CD4-positive, alpha-beta T cell treated with Interleukin-1 beta for 1 hour (primary cell): ENCODE results near the gene MATN4.

Source experiments
- DNase-seq, 2 donors: peaks; one replicate each; pipeline ENCODE4 v3.0.0-alpha.2; 2020 to 2022

The MATN4 gene

GRCh38 chr20:45313065-45313695, 5.1 kb upstream of the MATN4 start:
- no peak for DNase-seq

GRCh38 chr20:45312241-45312640, 4.1 kb upstream of the MATN4 start:
- DNase-seq: no peak

- peak; percentile 53 to 59 for DNase-seq
Observed at GRCh38 chr20:45311589-45312211, 3.6 kb upstream of the MATN4 start.

- no peak for DNase-seq
Observed at GRCh38 chr20:45309075-45309474, 976 bp upstream of the MATN4 start.

- DNase-seq: no peak
Observed at GRCh38 chr20:45307076-45307640, 941 bp downstream of the MATN4 start.

GRCh38 chr20:45306431-45306982, 1.6 kb downstream of the MATN4 start, which contains the start of gene RBPJL:
Gene RBPJL (plus strand): TSS chr20:45306840. CDS start chr20:45306923, 83 bp downstream.
- DNase-seq: peak; percentile 11 to 26

GRCh38 chr20:45305262-45305661, 2.8 kb downstream of the MATN4 start:
- DNase-seq: no peak

GRCh38 chr20:45304464-45304999, 3.6 kb downstream of the MATN4 start:
- no peak for DNase-seq

- no peak for DNase-seq
Observed at GRCh38 chr20:45303586-45304463, 4.3 kb downstream of the MATN4 start.

- DNase-seq: no peak
Observed at GRCh38 chr20:45301824-45302271, 6.3 kb downstream of the MATN4 start.

GRCh38 chr20:45300961-45301360, 7.1 kb downstream of the MATN4 start:
- DNase-seq: peak; percentile 3 to 14

- DNase-seq: no peak
Observed at GRCh38 chr20:45299786-45300185, 8.3 kb downstream of the MATN4 start.

GRCh38 chr20:45297786-45298497, 10.2 kb downstream of the MATN4 start:
- no peak for DNase-seq

GRCh38 chr20:45294659-45295058, 13.4 kb downstream of the MATN4 start:
- DNase-seq: no peak

GRCh38 chr20:45294003-45294368, 14.1 kb downstream of the MATN4 start:
- no peak for DNase-seq

- peak; percentile 71 to 77 for DNase-seq
Observed at GRCh38 chr20:45293041-45294002, 14.8 kb downstream of the MATN4 start.

- DNase-seq: no peak
Observed at GRCh38 chr20:45292343-45292742, 15.8 kb downstream of the MATN4 start.

GRCh38 chr20:45291526-45291925, 16.6 kb downstream of the MATN4 start:
- no peak for DNase-seq

- DNase-seq: peak; percentile 63 to 71
Observed at GRCh38 chr20:45290677-45291355, 17.3 kb downstream of the MATN4 start.
